ENCODE results near the gene PICALM.

DNA sequence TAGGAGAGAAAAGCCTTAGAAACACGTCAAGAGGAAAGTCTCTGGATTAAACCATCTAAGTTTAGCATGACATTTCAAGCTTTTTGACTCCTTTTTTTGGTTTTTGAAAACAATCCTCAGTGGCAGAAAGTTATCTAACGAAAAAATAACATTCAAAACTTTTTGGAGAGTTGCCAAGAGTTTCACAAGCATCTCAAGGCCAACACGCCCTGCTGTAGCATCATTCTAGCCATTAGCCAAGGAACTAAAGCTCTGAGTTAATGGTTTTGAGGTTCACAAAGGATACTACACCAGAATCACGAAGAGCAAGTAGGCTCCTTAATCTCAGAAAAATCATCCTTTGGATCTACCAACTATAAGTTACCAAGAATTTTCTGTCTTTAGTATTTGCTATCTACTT lies 94.8 kb downstream of the PICALM start:
- TF ChIP-seq POLR2A (IDR thresholded peaks at IDR 0.05) = no peak
- TF ChIP-seq, protein P1, sequence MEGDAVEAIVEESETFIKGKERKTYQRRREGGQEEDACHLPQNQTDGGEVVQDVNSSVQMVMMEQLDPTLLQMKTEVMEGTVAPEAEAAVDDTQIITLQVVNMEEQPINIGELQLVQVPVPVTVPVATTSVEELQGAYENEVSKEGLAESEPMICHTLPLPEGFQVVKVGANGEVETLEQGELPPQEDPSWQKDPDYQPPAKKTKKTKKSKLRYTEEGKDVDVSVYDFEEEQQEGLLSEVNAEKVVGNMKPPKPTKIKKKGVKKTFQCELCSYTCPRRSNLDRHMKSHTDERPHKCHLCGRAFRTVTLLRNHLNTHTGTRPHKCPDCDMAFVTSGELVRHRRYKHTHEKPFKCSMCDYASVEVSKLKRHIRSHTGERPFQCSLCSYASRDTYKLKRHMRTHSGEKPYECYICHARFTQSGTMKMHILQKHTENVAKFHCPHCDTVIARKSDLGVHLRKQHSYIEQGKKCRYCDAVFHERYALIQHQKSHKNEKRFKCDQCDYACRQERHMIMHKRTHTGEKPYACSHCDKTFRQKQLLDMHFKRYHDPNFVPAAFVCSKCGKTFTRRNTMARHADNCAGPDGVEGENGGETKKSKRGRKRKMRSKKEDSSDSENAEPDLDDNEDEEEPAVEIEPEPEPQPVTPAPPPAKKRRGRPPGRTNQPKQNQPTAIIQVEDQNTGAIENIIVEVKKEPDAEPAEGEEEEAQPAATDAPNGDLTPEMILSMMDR (IDR thresholded peaks at IDR 0.05) = no peak
